PC-3 (cell line): ENCODE measurements around the gene PTH1R. TPM values are rescaled to one million over a fixed set of nuclear protein-coding genes. Genes with fewer than 3 reads are reported as not detected.

Experiments
- ATAC-seq: fragments of 200-7000 bp; cut with Tn5 transposase; 2 replicates; pipeline ENCODE4 v1.9.1; 2020; ENCODE audit warnings: mild to moderate bottlenecking, moderate library complexity
- BruUV-seq: library from RNA; stranded (reverse); fragments of 400-500 nt; replicated peaks from 2 replicates; lab custom pipeline; 2021; lab: Mats Ljungman, UMichigan
- CTCF ChIA-PET: fragments of 300-600 bp; sonication (Branson Sonifier 250); formaldehyde crosslinking; loops from one replicate; lab custom pipeline; 2022; ENCODE audit warnings: antibody characterized with exemption; lab: Charles Lee
- POLR2A ChIA-PET: fragments of 300-600 bp; sonication (Branson Sonifier 250); formaldehyde crosslinking; loops from one replicate; lab custom pipeline; 2022; ENCODE audit warnings: antibody characterized with exemption; ENCODE audit not compliant: unreplicated experiment; lab: Charles Lee
- DNase-seq: peaks from one replicate; pipeline ENCODE4 v3.0.0-alpha.2; 2015
- H2AFZ ChIP-seq: fragments of 300-600 bp; sonication (generic); 2 replicates; pipeline ENCODE4 v1.6.0; 2016; ENCODE audit warnings: antibody characterized with exemption, low read length
- H3F3A ChIP-seq: fragments of 300-600 bp; sonication (generic); one replicate; pipeline ENCODE4 v1.6.0; 2017; ENCODE audit warnings: antibody characterized with exemption, low read length, control low read depth, mild to moderate bottlenecking; ENCODE audit not compliant: unreplicated experiment
- H3K27ac ChIP-seq: fragments of 300-600 bp; sonication (generic); 2 replicates; pipeline ENCODE4 v1.5.1; 2016; ENCODE audit warnings: mild to moderate bottlenecking, low read length
- H3K27me3 ChIP-seq: fragments of 300-600 bp; sonication (generic); 2 replicates; pipeline ENCODE4 v1.6.1; 2016; ENCODE audit warnings: low read length, mixed read lengths
- H3K36me3 ChIP-seq: fragments of 300-600 bp; sonication (generic); 2 replicates; pipeline ENCODE4 v1.6.1; 2016; ENCODE audit warnings: low read depth, mixed run types, low read length, mixed read lengths
- H3K4me1 ChIP-seq: fragments of 300-600 bp; sonication (generic); 2 replicates; pipeline ENCODE4 v1.5.1; 2016; ENCODE audit warnings: low read length; ENCODE audit not compliant: insufficient read depth
- H3K4me2 ChIP-seq: fragments of 300-600 bp; sonication (generic); 2 replicates; pipeline ENCODE4 v1.6.0; 2016; ENCODE audit warnings: low read length
- H3K4me3 ChIP-seq: fragments of 300-600 bp; sonication (generic); 2 replicates; pipeline ENCODE4 v1.5.1; 2016; ENCODE audit warnings: mild to moderate bottlenecking, low read length, mixed read lengths
- H3K79me2 ChIP-seq: fragments of 300-600 bp; sonication (generic); 2 replicates; pipeline ENCODE4 v1.6.1; 2017; ENCODE audit warnings: low read length, mixed read lengths
- H3K9ac ChIP-seq: fragments of 300-600 bp; sonication (generic); 2 replicates; pipeline ENCODE4 v1.6.0; 2016; ENCODE audit warnings: mild to moderate bottlenecking, low read length
- H3K9me2 ChIP-seq: fragments of 300-600 bp; sonication (generic); replicated peaks from 2 replicates; pipeline ENCODE4 v1.6.1; 2016; ENCODE audit warnings: mixed run types, low read length, mixed read lengths
- H3K9me3 ChIP-seq: fragments of 300-600 bp; sonication (generic); 2 replicates; pipeline ENCODE4 v1.6.1; 2016; ENCODE audit warnings: low read length, mixed read lengths
- H4K20me1 ChIP-seq: fragments of 300-600 bp; sonication (generic); 2 replicates; pipeline ENCODE4 v1.6.1; 2016; ENCODE audit warnings: low read length, mixed read lengths
- CTCF ChIP-seq: fragments of 300-600 bp; sonication (generic); conservative IDR thresholded peaks from 2 replicates; pipeline ENCODE4 v1.5.1; 2017; ENCODE audit warnings: antibody characterized with exemption, low read depth, mild to moderate bottlenecking, low read length
- EZH2 ChIP-seq: fragments of 300-600 bp; sonication (generic); IDR thresholded peaks from one replicate; pipeline ENCODE4 v1.6.1; 2017; ENCODE audit warnings: antibody characterized with exemption, mild to moderate bottlenecking, low read length; ENCODE audit not compliant: unreplicated experiment
- EZH2phosphoT487 ChIP-seq: fragments of 300-600 bp; sonication (generic); IDR thresholded peaks from 2 replicates; pipeline ENCODE4 v1.6.1; 2018; ENCODE audit warnings: mild to moderate bottlenecking, antibody characterized with exemption, low read length, borderline replicate concordance
- intact Hi-C: fragments of 100-400 bp; cut with micrococcal nuclease; formaldehyde crosslinking; loops from 2 replicates; pipeline ENCODE4 v1.9.0; 2023
- total RNA-seq: library from RNA; depleted of rRNA; stranded (reverse); fragments of >200 nt; gene quantifications from 2 replicates; pipeline ENCODE4 v1.2.3, GENCODE V29; 2014

The PTH1R gene
- total RNA-seq, 1 experiment from 2014 or later, result not detected

GRCh38 chr3:46847744-46848143 is 29.8 kb upstream of the PTH1R start:
- no peak overlapping the region for H3K4me3 ChIP-seq
- ChIA-PET CTCF (no interaction called here), POLR2A (no interaction called here)
- no peak overlapping the region for H3K9ac ChIP-seq
- no peak for TF ChIP-seq CTCF
- H3K27ac ChIP-seq, result no peak overlapping the region
- BruUV-seq, result no TSS peak
- peaks cover 13% of the 10 kb centered on the region for H3K4me1 ChIP-seq
- no peaks in the 10 kb centered on the region for H3K9me3 ChIP-seq
- H4K20me1 ChIP-seq, result no peaks in the 10 kb centered on the region
- no peaks in the 10 kb centered on the region for H3K27me3 ChIP-seq
- no peaks in the 10 kb centered on the region for H3K79me2 ChIP-seq
- no peaks in the 10 kb centered on the region for H3K36me3 ChIP-seq
- H3F3A ChIP-seq, result no peaks in the 10 kb centered on the region
- ATAC-seq, result no peak
- DNase-seq, result no peak
- H2AFZ ChIP-seq, result no peak overlapping the region
- H3K4me2 ChIP-seq, result no peak overlapping the region
- no peaks in the 10 kb centered on the region for H3K9me2 ChIP-seq
- intact Hi-C loops, result no loop called here

- no peak overlapping the region for H2AFZ ChIP-seq
- no peaks in the 10 kb centered on the region for H3K27me3 ChIP-seq
- H3K79me2 ChIP-seq, result no peaks in the 10 kb centered on the region
- intact Hi-C loops, result no loop called here
- H3K4me2 ChIP-seq, result no peak overlapping the region
- H3K36me3 ChIP-seq, result no peaks in the 10 kb centered on the region
- H3K9ac ChIP-seq, result no peak overlapping the region
- TF ChIP-seq CTCF (peak; percentile 65), EZH2phosphoT487 (no peak)
- H3K4me3 ChIP-seq, result no peak overlapping the region
- ATAC-seq (no peak), DNase-seq (peak; percentile 28)
- no peaks in the 10 kb centered on the region for H4K20me1 ChIP-seq
- peaks cover 13% of the 10 kb centered on the region for H3K4me1 ChIP-seq
- POLR2A ChIA-PET, result no interaction called here
- CTCF ChIA-PET, result no interaction called here
- no peak overlapping the region for H3K27ac ChIP-seq
- H3F3A ChIP-seq, result no peaks in the 10 kb centered on the region
- no peaks in the 10 kb centered on the region for H3K9me3 ChIP-seq
- no TSS peak for BruUV-seq
- H3K9me2 ChIP-seq, result no peaks in the 10 kb centered on the region
These were observed 29.1 kb upstream of the PTH1R start for GRCh38 chr3:46848271-46849044.

GRCh38 chr3:46849045-46849631 is 28.4 kb upstream of the PTH1R start:
- DNase-seq, result no peak

More at GRCh38 chr3:46849045-46849631, 28.4 kb upstream of the PTH1R start:
- Histone ChIP-seq H3K9me3 (no peaks in the 10 kb centered on the region), H2AFZ (no peak overlapping the region), H3F3A (no peaks in the 10 kb centered on the region), H3K9me2 (no peaks in the 10 kb centered on the region), H4K20me1 (no peaks in the 10 kb centered on the region), H3K36me3 (no peaks in the 10 kb centered on the region), H3K27me3 (no peaks in the 10 kb centered on the region), H3K79me2 (no peaks in the 10 kb centered on the region), H3K4me3 (no peak overlapping the region), H3K4me2 (no peak overlapping the region), H3K4me1 (peaks cover 13% of the 10 kb centered on the region), H3K9ac (no peak overlapping the region), H3K27ac (no peak overlapping the region)
- POLR2A ChIA-PET, result no interaction called here
- intact Hi-C loops, result no loop called here
- TF ChIP-seq CTCF (no peak), EZH2phosphoT487 (no peak), EZH2 (no peak)
- CTCF ChIA-PET, result no interaction called here
- no peak for ATAC-seq
- no TSS peak for BruUV-seq
